ENCODE measurements around the gene TPCN2.

The TPCN2 gene

DNA sequence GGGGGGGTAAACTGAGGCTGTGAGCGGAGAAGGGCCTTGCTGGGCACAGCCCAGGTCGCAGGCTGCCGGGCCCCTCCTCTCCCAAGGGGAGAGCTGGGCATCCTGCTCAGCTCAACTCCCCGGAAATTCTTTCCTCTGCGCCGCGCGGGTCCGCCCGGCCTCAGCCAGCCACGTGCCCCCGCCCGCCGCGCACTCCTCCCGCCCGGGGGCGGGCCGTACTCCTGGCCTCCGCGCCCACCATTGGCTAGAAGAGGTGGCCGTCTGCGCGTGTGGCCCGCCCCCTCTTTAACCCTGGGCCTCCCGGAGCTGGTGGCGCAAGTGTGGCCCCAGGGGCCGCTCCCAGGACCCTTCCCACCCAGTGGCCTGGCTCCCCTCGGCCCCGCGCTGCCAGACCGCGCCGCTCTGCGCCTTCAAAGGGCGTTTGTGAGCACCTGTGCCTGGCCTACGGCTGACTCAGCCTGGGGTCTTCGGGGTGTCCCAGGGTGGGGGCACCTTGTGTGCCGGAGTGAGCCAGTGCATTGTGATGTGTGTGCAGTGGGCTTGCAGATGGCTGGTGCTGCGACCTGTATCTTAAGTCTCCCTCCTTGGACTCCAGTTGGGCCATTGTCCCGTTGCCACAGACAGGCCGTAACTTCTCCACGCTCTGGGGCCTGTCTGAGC, 37.6 kb upstream of the TPCN2 start:
- DNase-seq (ENCODE audit: low read depth in 2 of 2) = no peak

DNA sequence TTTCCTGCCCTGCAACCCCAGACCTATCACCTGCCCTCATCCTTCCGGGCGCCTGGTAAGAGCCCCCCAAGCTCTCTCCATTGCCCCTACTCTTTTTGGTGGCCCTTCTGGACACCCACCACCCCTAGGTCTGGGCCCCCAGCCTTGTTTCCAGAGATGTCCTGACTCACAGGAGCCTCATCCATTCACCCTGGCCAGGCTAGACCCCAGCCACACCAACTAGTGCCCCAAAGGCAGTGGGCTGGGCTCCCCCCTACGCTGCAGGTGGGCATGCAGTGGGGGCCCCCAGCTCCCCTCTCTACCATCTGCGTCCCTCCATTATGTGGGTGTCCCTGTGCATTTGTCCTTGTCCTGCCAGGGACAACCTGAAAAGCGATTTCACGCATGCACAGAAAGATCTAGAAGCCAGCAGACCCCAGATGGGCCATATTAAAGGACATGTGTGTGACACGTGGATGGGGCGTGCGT, 37.1 kb upstream of the TPCN2 start:
- no peak for DNase-seq (ENCODE audit: low read depth in 2 of 2)

- DNase-seq (ENCODE audit: low read depth in 2 of 2) = no peak
These were observed 36.4 kb upstream of the TPCN2 start for GRCh38 chr11:69012092-69013008.

- no peak for DNase-seq (ENCODE audit: low read depth in 2 of 2)
These were observed 35.5 kb upstream of the TPCN2 start, which contains the start of gene MRGPRF for GRCh38 chr11:69013009-69013951. MRGPRF (minus strand) TSS chr11:69013246; CDS start chr11:69009901, 3,345 bp downstream.

DNA sequence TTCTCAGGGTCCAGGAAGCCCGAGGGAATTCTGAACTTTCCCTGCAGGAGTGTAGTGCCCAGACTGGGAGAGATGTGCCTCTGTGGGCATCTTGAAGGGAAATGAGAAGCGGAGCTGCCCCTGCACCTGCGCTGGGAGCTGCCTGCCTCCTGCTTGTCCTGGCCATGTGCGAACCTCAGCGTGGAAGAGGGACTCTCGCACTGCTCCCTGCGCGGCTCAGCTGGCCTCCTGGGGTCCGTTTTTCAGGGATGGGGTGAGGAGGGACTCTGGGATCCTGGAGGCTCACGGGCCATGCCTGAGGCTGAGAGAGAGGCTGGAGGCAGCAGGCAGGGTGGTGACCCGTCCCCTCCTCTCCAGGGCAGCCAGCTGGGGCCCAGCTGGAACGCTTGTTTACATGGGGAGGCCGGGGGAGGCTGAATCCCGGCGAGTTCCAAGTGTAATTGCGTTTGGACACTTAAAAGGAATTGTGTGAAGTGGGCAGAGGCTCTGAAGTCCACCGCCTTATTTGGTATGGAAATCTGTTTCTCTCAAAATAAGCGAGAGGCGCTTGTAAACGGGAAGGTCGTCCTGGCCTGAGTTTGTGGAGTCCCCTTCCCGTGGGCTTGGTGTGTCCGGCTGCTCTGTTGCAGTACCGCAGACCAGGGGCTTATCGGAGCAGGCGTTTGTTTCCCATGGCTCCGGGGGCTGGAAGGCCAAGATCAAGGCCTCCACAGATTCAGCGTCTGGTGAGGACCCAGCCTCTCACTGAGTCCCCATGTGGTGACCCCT, 34.5 kb upstream of the TPCN2 start:
- DNase-seq (ENCODE audit: low read depth in 2 of 2) = no peak

GRCh38 chr11:69014898-69015549, 33.7 kb upstream of the TPCN2 start:
- DNase-seq (ENCODE audit: low read depth in 2 of 2) = no peak

DNA sequence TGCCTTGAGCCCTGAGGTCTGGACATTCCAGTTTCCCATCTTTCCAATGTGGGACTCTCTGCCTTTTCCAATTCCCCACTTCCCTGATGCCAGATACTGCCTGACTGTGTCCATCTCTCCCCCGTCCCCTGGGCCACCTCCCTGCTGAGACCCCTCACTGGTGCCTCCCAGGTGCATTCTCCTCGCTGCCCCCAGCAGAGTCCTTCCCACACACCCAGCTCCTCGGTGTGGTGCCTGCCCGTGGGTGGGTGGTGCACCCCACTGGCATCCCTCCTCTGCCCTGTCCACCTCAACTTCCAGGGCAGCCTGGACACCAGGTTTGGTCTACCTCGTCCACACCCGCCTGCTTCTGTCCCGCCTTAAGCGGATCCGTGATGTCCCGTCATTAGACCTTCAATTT, 30.8 kb upstream of the TPCN2 start:
- DNase-seq (ENCODE audit: low read depth in 2 of 2) = no peak

DNA sequence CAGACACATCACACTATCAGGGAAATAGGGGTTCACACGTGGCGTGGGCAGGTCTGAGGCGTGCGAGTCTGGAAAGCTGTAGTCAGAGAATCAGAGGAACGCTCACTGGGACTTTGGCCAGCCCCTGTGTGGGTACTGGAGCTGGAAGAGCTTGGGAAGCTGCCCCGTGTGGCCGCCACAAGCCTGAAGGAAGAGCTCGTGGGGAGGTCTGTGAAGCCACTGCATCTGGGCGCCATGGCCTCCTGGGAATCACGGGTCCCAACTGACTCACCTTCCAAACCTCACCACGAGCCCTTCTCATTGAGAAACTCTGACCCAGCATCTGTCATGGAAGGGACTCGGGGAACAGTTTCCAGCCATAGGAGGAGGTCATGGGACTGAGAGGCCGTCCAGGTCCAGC, 29.8 kb upstream of the TPCN2 start:
- no peak for DNase-seq (ENCODE audit: low read depth in 2 of 2)

- DNase-seq (ENCODE audit: low read depth in 2 of 2) = no peak
These were observed 26.5 kb upstream of the TPCN2 start for GRCh38 chr11:69022260-69022659.

DNA sequence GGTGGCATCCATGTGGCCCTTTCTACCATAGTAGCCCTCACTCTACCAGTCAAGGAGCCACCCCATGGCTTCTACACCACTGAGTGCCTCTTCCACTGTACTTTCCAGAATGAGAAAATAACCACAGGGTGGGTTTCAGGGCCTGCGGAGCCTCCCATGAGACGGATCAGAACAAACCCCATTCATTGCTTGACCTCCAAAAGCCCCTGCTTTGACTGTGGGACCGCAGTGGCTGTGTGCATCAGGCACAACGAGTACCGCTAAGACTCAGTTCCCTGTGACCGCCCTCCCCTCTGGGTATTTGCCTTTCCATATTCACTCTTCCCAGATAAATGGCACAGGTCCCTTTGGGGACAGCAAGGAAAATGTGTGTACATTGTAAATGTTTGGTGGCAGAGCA, 24.2 kb upstream of the TPCN2 start:
- no peak for DNase-seq (ENCODE audit: low read depth in 2 of 2)

- DNase-seq (ENCODE audit: low read depth in 2 of 2) = no peak
These were observed 20.9 kb upstream of the TPCN2 start for GRCh38 chr11:69027704-69028372.

- DNase-seq (ENCODE audit: low read depth in 2 of 2) = no peak
These were observed 18.4 kb upstream of the TPCN2 start for GRCh38 chr11:69030301-69030700.

GRCh38 chr11:69032833-69033232, 15.9 kb upstream of the TPCN2 start:
- DNase-seq (ENCODE audit: low read depth in 2 of 2) = no peak

GRCh38 chr11:69033431-69033830, 15.3 kb upstream of the TPCN2 start:
- DNase-seq (ENCODE audit: low read depth in 2 of 2) = no peak

DNA sequence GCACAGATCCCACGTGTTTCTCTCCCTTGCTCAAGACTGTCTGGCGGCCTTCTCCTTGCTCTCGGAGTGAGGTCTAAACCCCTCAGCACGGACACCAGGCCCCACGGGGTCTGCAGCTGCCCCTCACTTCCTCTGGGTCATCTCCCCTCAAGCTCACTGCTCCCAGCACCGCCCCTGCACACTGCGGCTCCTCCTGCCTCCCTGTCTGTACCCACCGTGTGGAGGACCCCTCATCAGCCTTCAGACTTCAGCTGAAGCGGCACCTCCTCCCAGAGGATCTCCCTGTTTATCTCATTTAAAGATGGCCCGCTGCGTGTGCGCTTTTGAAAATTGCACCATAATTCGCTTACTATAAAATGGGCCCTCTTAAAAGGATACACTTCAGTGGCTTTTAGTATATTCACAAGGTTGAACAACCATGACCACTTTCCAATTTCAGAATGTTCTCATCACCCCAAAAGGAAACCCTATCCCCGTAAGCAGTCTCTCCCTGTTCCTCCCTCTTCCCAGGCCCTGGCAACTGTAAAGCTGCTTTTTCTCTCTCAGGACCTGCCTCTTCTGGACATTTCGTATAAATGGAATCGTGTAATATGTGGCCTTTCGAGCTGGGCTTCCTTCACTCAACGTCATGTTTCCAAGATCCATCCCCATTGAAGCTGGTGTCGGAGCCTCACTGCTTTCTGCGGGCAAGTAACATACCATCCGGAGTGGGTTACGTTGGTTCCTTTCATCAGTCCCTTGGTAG, 14.4 kb upstream of the TPCN2 start:
- DNase-seq (ENCODE audit: low read depth in 2 of 2) = no peak

- DNase-seq (ENCODE audit: low read depth in 2 of 2) = no peak
These were observed 13.4 kb upstream of the TPCN2 start for GRCh38 chr11:69035150-69035945.

- DNase-seq (ENCODE audit: low read depth in 2 of 2) = no peak
These were observed 12.8 kb upstream of the TPCN2 start for GRCh38 chr11:69035946-69036340.

- DNase-seq (ENCODE audit: low read depth in 2 of 2) = no peak
These were observed 11.7 kb upstream of the TPCN2 start for GRCh38 chr11:69037074-69037473.
